ENCODE results near the gene STK32B.

- TF ChIP-seq POLR2A (IDR thresholded peaks at IDR 0.05), result no peak
- TF ChIP-seq POLR2AphosphoS5 (IDR thresholded peaks at IDR 0.05), result no peak
- TF ChIP-seq CTCF (IDR thresholded peaks at IDR 0.05), result no peak
These were observed 396.5 kb downstream of the STK32B start for GRCh38 chr4:5447755-5448154.
